GM13977 (cell line): Measurements from ENCODE around the gene PDE7B.

Experiments
- DNase-seq: peaks from one replicate; pipeline ENCODE4 v3.0.0; 2012; ENCODE audit warnings: low spot score
- CTCF ChIP-seq: IDR thresholded peaks from 2 replicates; pipeline ENCODE4 v1.5.1; 2012; ENCODE audit warnings: mild to moderate bottlenecking, control low read depth; ENCODE audit not compliant: insufficient read depth; ENCODE audit errors: extremely low read depth, missing control alignments
- in situ Hi-C: fragments of 300-500 bp; cut with MboI; formaldehyde crosslinking; loops from one replicate; pipeline ENCODE4 v1.12.0; 2022; ENCODE audit warnings: low sequenced_read_pairs, low pct_unique_long_range_greater_than_20kb, mixed read lengths, inconsistent platforms; ENCODE audit not compliant: unreplicated experiment

PDE7B gene

GRCh38 chr6:135891710-135892109, 40.2 kb downstream of the PDE7B start:
- in situ Hi-C loops = no loop called here
- TF ChIP-seq CTCF = no peak
- no peak for DNase-seq

GRCh38 chr6:135895231-135895911, 43.9 kb downstream of the PDE7B start:
- in situ Hi-C loops = no loop called here
- TF ChIP-seq CTCF = no peak

GRCh38 chr6:135897087-135897486, 45.6 kb downstream of the PDE7B start:
- in situ Hi-C loops = no loop called here
- no peak for TF ChIP-seq CTCF
- DNase-seq = no peak

More at GRCh38 chr6:135895231-135895911, 43.9 kb downstream of the PDE7B start:
- DNase-seq = no peak

- DNase-seq = no peak
- no peak for TF ChIP-seq CTCF
- in situ Hi-C loops = loop anchor here (25.0 kb wide), 1 partner anchor 365 kb away; no protein-coding TSS in a partner anchor
These were observed 50.4 kb downstream of the PDE7B start for GRCh38 chr6:135901774-135902524.

- TF ChIP-seq CTCF = no peak
- in situ Hi-C loops = loop anchor here (25.0 kb wide), 1 partner anchor 366 kb away; no protein-coding TSS in a partner anchor
These were observed 51.3 kb downstream of the PDE7B start for GRCh38 chr6:135902756-135903331.

GRCh38 chr6:135904666-135905065, 53.2 kb downstream of the PDE7B start:
- in situ Hi-C loops = loop anchor here (25.0 kb wide), 1 partner anchor 367 kb away; no protein-coding TSS in a partner anchor

More at GRCh38 chr6:135902756-135903331, 51.3 kb downstream of the PDE7B start:
- DNase-seq = no peak

More at GRCh38 chr6:135904666-135905065, 53.2 kb downstream of the PDE7B start:
- DNase-seq = no peak
- TF ChIP-seq CTCF = no peak
